PC-3 (cell line): Measurements from ENCODE around the gene HMG20A. TPM values are rescaled to one million over a fixed set of nuclear protein-coding genes. Genes with fewer than 3 reads are reported as not detected.

Experiments
- ATAC-seq: fragments of 200-7000 bp; cut with Tn5 transposase; 2 replicates; pipeline ENCODE4 v1.9.1; 2020; ENCODE audit warnings: mild to moderate bottlenecking, moderate library complexity
- BruUV-seq: library from RNA; stranded (reverse); fragments of 400-500 nt; replicated peaks from 2 replicates; lab custom pipeline; 2021; lab: Mats Ljungman, UMichigan
- CTCF ChIA-PET: fragments of 300-600 bp; sonication (Branson Sonifier 250); formaldehyde crosslinking; loops from one replicate; lab custom pipeline; 2022; ENCODE audit warnings: antibody characterized with exemption; lab: Charles Lee
- POLR2A ChIA-PET: fragments of 300-600 bp; sonication (Branson Sonifier 250); formaldehyde crosslinking; loops from one replicate; lab custom pipeline; 2022; ENCODE audit warnings: antibody characterized with exemption; ENCODE audit not compliant: unreplicated experiment; lab: Charles Lee
- DNase-seq: peaks from one replicate; pipeline ENCODE4 v3.0.0-alpha.2; 2015
- H2AFZ ChIP-seq: fragments of 300-600 bp; sonication (generic); 2 replicates; pipeline ENCODE4 v1.6.0; 2016; ENCODE audit warnings: antibody characterized with exemption, low read length
- H3F3A ChIP-seq: fragments of 300-600 bp; sonication (generic); one replicate; pipeline ENCODE4 v1.6.0; 2017; ENCODE audit warnings: antibody characterized with exemption, low read length, control low read depth, mild to moderate bottlenecking; ENCODE audit not compliant: unreplicated experiment
- H3K27ac ChIP-seq: fragments of 300-600 bp; sonication (generic); 2 replicates; pipeline ENCODE4 v1.5.1; 2016; ENCODE audit warnings: mild to moderate bottlenecking, low read length
- H3K27me3 ChIP-seq: fragments of 300-600 bp; sonication (generic); 2 replicates; pipeline ENCODE4 v1.6.1; 2016; ENCODE audit warnings: low read length, mixed read lengths
- H3K36me3 ChIP-seq: fragments of 300-600 bp; sonication (generic); 2 replicates; pipeline ENCODE4 v1.6.1; 2016; ENCODE audit warnings: low read depth, mixed run types, low read length, mixed read lengths
- H3K4me1 ChIP-seq: fragments of 300-600 bp; sonication (generic); 2 replicates; pipeline ENCODE4 v1.5.1; 2016; ENCODE audit warnings: low read length; ENCODE audit not compliant: insufficient read depth
- H3K4me2 ChIP-seq: fragments of 300-600 bp; sonication (generic); 2 replicates; pipeline ENCODE4 v1.6.0; 2016; ENCODE audit warnings: low read length
- H3K4me3 ChIP-seq: fragments of 300-600 bp; sonication (generic); 2 replicates; pipeline ENCODE4 v1.5.1; 2016; ENCODE audit warnings: mild to moderate bottlenecking, low read length, mixed read lengths
- H3K79me2 ChIP-seq: fragments of 300-600 bp; sonication (generic); 2 replicates; pipeline ENCODE4 v1.6.1; 2017; ENCODE audit warnings: low read length, mixed read lengths
- H3K9ac ChIP-seq: fragments of 300-600 bp; sonication (generic); 2 replicates; pipeline ENCODE4 v1.6.0; 2016; ENCODE audit warnings: mild to moderate bottlenecking, low read length
- H3K9me2 ChIP-seq: fragments of 300-600 bp; sonication (generic); replicated peaks from 2 replicates; pipeline ENCODE4 v1.6.1; 2016; ENCODE audit warnings: mixed run types, low read length, mixed read lengths
- H3K9me3 ChIP-seq: fragments of 300-600 bp; sonication (generic); 2 replicates; pipeline ENCODE4 v1.6.1; 2016; ENCODE audit warnings: low read length, mixed read lengths
- H4K20me1 ChIP-seq: fragments of 300-600 bp; sonication (generic); 2 replicates; pipeline ENCODE4 v1.6.1; 2016; ENCODE audit warnings: low read length, mixed read lengths
- CTCF ChIP-seq: fragments of 300-600 bp; sonication (generic); conservative IDR thresholded peaks from 2 replicates; pipeline ENCODE4 v1.5.1; 2017; ENCODE audit warnings: antibody characterized with exemption, low read depth, mild to moderate bottlenecking, low read length
- EZH2 ChIP-seq: fragments of 300-600 bp; sonication (generic); IDR thresholded peaks from one replicate; pipeline ENCODE4 v1.6.1; 2017; ENCODE audit warnings: antibody characterized with exemption, mild to moderate bottlenecking, low read length; ENCODE audit not compliant: unreplicated experiment
- EZH2phosphoT487 ChIP-seq: fragments of 300-600 bp; sonication (generic); IDR thresholded peaks from 2 replicates; pipeline ENCODE4 v1.6.1; 2018; ENCODE audit warnings: mild to moderate bottlenecking, antibody characterized with exemption, low read length, borderline replicate concordance
- intact Hi-C: fragments of 100-400 bp; cut with micrococcal nuclease; formaldehyde crosslinking; loops from 2 replicates; pipeline ENCODE4 v1.9.0; 2023
- total RNA-seq: library from RNA; depleted of rRNA; stranded (reverse); fragments of >200 nt; gene quantifications from 2 replicates; pipeline ENCODE4 v1.2.3, GENCODE V29; 2014

The HMG20A gene
- total RNA-seq, 1 experiment from 2014 or later: 17.6 TPM

- ChIA-PET POLR2A (no interaction called here), CTCF (no interaction called here)
- Histone ChIP-seq H3K9me2 (no peaks in the 10 kb centered on the region), H3K27me3 (no peaks in the 10 kb centered on the region), H3F3A (no peaks in the 10 kb centered on the region), H3K9me3 (no peaks in the 10 kb centered on the region), H4K20me1 (0 out of 2 replicates have a peak, but pooled peaks cover 5% of the 10 kb centered on the region), H3K4me3 (no peak overlapping the region), H3K4me1 (peaks cover 6% of the 10 kb centered on the region; the same call in 1 of the 2 replicates), H2AFZ (no peak overlapping the region), H3K27ac (no peak overlapping the region), H3K4me2 (no peak overlapping the region), H3K36me3 (no peaks in the 10 kb centered on the region), H3K9ac (no peak overlapping the region), H3K79me2 (peaks cover 36% of the 10 kb centered on the region)
- ATAC-seq (no peak), DNase-seq (no peak)
- no peak for TF ChIP-seq EZH2
- no peak for TF ChIP-seq CTCF
- TF ChIP-seq EZH2phosphoT487: no peak
- intact Hi-C loops: no loop called here
- no TSS peak for BruUV-seq
These were observed 9.5 kb downstream of the HMG20A start for GRCh38 chr15:77430213-77430612.

DNA sequence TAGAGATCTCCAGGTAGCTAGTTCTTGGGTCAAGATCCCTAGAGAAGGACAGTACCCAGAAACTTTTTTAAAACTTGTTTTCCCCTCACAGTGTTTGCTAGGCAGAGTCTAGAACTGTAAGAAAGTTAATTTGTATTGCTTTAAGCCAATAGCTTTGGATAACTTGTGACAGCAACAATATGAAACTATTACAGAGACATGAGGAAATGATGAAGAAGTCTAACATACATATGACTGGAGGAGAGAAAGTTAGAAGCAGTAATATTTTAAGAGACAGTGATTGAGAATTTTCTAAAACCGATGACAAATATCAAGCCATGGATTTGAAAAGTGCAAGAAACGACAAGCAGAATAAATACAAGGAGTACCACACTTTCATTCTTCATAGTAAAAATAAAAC lies 10.0 kb downstream of the HMG20A start:
- peaks cover 32% of the 10 kb centered on the region for H3K79me2 ChIP-seq
- H3K4me2 ChIP-seq: no peak overlapping the region
- no peaks in the 10 kb centered on the region for H3K27me3 ChIP-seq
- H3K9me2 ChIP-seq: no peaks in the 10 kb centered on the region
- no peaks in the 10 kb centered on the region for H3K9me3 ChIP-seq
- H3K27ac ChIP-seq: no peak overlapping the region
- ChIA-PET POLR2A (interaction anchor here (0.6 kb wide), 1 partner anchor 9 kb away, joined by 3 read pairs; no protein-coding TSS in a partner anchor), CTCF (no interaction called here)
- no peak overlapping the region for H2AFZ ChIP-seq
- H3K36me3 ChIP-seq: no peaks in the 10 kb centered on the region
- ATAC-seq: no peak
- no peak for DNase-seq
- BruUV-seq: no TSS peak
- 0 out of 2 replicates have a peak, but pooled peaks cover 1% of the 10 kb centered on the region for H3K4me1 ChIP-seq
- TF ChIP-seq EZH2 (no peak), EZH2phosphoT487 (no peak), CTCF (no peak)
- 0 out of 2 replicates have a peak, but pooled peaks cover 3% of the 10 kb centered on the region for H4K20me1 ChIP-seq
- no peak overlapping the region for H3K9ac ChIP-seq
- intact Hi-C loops: no loop called here
- no peak overlapping the region for H3K4me3 ChIP-seq
- no peaks in the 10 kb centered on the region for H3F3A ChIP-seq

DNA sequence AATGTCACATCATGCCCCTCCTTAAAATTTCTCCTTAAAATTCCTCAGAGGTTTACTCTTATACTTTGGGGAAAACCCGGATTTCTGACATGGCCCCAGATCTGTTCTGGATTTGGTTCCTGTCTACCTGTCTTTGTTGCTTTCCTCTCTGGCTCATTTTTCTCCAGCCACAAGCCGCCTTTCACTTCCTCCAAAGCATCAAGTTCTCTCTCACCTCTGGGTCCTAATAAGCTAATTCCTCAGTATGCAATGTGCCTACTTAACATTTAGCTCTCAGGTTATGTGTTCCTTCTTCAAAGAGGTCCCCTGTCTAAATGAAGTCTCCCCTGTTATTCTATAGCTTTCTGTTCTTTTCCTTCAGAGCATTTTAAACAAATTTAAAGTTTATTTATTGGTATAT lies 16.1 kb downstream of the HMG20A start:
- no peaks in the 10 kb centered on the region for H3K36me3 ChIP-seq
- H4K20me1 ChIP-seq: peaks cover 13% of the 10 kb centered on the region
- H3K9me3 ChIP-seq: no peaks in the 10 kb centered on the region
- ATAC-seq (no peak), DNase-seq (no peak)
- no peak overlapping the region for H3K4me3 ChIP-seq
- TF ChIP-seq EZH2 (no peak), CTCF (no peak), EZH2phosphoT487 (no peak)
- POLR2A ChIA-PET: no interaction called here
- H3K9ac ChIP-seq: no peak overlapping the region
- BruUV-seq: no TSS peak
- H3K27ac ChIP-seq: no peak overlapping the region
- no peaks in the 10 kb centered on the region for H3K27me3 ChIP-seq
- no peak overlapping the region for H3K4me2 ChIP-seq
- H3K4me1 ChIP-seq: peaks cover 12% of the 10 kb centered on the region
- intact Hi-C loops: no loop called here
- peaks cover 14% of the 10 kb centered on the region for H3K79me2 ChIP-seq
- H2AFZ ChIP-seq: no peak overlapping the region
- no peaks in the 10 kb centered on the region for H3K9me2 ChIP-seq
- H3F3A ChIP-seq: no peaks in the 10 kb centered on the region
- CTCF ChIA-PET: no interaction called here
